Measurements from ENCODE around the gene TAB2.

DNA sequence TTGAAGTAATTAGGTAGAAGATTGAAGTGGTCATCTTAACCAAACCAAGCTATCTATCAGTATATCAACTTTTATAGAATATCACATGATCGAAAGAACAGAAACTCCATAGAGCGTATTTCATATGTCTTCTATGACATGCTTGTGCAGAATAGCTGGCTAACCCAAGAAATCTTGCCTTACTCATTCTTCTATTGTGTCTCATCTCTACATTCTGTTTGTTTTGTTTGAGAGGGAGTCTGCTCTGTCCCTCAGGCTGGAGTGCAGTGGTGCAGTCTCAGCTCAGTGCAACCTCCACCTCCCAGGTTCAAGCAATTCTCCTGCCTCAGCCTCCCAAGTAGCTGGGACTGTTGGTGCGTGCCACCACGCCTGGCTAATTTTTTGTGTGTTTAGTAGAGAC is 10.6 kb downstream of the TAB2 start:
- TF ChIP-seq CTCF (IDR thresholded peaks at IDR 0.05), result no peak
- no peak for TF ChIP-seq POLR2A (IDR thresholded peaks at IDR 0.05)
